Measurements from ENCODE around the gene SERPING1. TPM values are rescaled to one million over a fixed set of nuclear protein-coding genes. Genes with fewer than 3 reads are reported as not detected.
A peak's percentile ranks its signal among the peaks of the same experiment; 100 is the strongest.
"Not testable (repeated sequence)": the region's sequence is repeated elsewhere in the genome, so short reads cannot be mapped to it uniquely, and the experiment has no call there.

Gene SERPING1
- polyA plus RNA-seq, 1 donor = 88.8 TPM

DNA sequence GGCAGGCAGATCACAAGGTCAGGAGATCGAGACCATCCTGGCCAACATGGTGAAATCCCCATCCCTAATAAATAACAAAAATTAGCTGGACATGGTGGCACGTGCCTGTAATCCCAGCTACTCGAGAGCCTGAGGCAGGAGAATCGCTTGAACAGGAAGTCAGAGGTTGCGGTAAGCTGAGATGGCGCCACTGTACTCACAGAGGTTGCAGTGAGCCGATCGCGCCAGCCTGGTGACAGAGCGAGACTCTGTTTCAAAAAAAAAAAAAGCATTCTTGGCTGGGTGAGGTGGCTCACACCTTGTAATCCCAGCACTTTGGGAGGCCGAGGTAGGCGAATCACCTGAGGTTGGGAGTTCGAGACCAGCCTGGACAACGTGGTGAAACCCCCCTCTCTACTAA lies 54.7 kb downstream of the SERPING1 start:
- not testable (repeated sequence) for DNase-seq (ENCODE audit: low read depth)

DNA sequence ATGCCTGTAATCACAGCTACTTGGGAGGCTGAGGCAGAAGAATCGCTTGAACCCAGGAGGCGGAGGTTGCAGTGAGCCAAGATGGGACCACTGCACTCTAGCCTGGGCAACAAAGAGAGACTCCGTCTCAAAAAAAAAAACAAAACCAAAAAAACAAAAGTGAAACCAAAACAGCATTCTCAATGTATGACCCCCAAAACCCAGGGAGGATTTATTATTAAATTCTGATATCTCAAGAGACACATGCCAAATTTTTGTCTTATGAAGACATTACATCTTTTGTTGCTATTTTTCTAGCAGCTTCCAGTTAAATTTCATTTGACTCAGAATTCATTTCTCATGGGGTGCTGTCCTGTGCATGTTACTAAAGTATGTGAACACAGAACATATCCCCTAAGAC lies 55.2 kb downstream of the SERPING1 start:
- no peak for DNase-seq (ENCODE audit: low read depth)

DNA sequence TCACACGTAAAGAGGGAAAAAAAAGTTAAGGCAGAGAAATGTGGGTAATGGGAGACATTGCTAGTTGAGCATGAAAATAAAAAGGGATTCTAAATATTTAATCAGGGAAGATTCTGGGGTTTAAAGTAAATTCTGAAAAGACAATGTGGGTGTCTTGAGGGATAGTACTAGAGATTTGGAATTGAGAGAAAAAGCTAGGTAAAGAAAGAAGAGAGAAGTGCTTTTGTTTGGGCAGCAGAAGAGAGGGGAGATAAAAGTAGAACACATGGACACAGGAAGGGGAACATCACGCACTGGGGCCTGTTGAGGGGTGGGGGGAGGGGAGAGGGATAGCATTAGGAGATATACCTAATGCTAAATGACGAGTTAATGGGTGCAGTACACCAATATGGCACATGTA lies 55.7 kb downstream of the SERPING1 start:
- no peak for DNase-seq (ENCODE audit: low read depth)

DNA sequence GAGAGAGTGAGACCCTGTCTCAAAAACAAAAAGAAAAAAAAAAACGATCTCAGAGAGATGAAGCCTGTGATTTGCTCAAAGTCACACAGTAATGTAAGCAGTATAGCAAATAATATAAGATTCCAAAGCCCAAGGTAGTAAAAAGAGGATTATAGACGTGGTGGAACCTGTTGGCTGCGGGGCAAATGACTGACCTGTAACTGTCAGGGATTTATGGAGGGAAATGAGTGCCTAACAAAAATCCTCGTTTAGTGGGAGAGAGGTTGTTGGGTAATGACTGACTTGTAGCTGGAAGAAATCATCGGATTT lies 59.4 kb downstream of the SERPING1 start:
- no peak for DNase-seq (ENCODE audit: low read depth)

GRCh38 chr11:57657194-57658022 lies 59.9 kb downstream of the SERPING1 start, which contains the start of gene CLP1:
CLP1 (plus strand) TSS chr11:57657762; CDS start chr11:57659477, 1,715 bp downstream.
- DNase-seq (ENCODE audit: low read depth) = peak; percentile 99

DNA sequence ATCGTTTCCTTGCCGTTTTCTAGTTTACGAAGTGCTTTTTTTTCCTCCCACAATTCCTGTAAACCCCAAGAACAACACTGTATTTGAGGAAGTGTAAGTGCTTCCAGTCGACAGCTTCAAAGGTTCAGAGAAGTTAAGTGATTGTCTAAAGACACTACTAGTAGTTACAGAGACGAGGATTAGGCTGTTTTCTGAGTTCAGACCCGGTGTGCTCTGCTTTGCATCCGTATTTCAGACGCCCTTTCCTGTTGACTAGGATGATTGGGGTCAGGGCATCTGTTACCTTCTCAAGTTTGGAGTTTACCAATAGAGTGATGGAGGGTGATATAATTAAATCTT lies 60.5 kb downstream of the SERPING1 start:
- no peak for DNase-seq (ENCODE audit: low read depth)

DNA sequence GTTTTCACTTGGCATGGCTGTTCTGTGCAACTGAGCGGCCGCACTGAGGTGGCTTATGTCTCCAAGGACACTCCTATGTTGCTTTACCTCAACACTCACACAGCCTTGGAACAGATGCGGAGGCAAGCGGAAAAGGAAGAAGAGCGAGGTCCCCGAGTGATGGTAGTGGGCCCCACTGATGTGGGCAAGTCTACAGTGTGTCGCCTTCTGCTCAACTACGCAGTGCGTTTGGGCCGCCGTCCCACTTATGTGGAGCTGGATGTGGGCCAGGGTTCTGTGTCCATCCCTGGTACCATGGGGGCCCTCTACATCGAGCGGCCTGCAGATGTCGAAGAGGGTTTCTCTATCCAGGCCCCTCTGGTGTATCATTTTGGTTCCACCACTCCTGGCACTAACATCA lies 62.2 kb downstream of the SERPING1 start:
- DNase-seq (ENCODE audit: low read depth) = no peak

- DNase-seq (ENCODE audit: low read depth) = no peak
Observed at GRCh38 chr11:57662893-57663292, 65.4 kb downstream of the SERPING1 start.

GRCh38 chr11:57663975-57664374 lies 66.5 kb downstream of the SERPING1 start:
- DNase-seq (ENCODE audit: low read depth) = no peak

Other genes with a start within 250 kb of the SERPING1 start
- gene PRG3, start 216.5 kb upstream of the SERPING1 start, polyA plus RNA-seq (ENCODE audit: insufficient read length) = 0.85 TPM
- 1.6 TPM for gene PRG2, start 207.0 kb upstream of the SERPING1 start, polyA plus RNA-seq (ENCODE audit: insufficient read length)
- 21.8 TPM for gene SLC43A3, start 170.6 kb upstream of the SERPING1 start, polyA plus RNA-seq (ENCODE audit: insufficient read length)
- gene RTN4RL2, start 137.2 kb upstream of the SERPING1 start, polyA plus RNA-seq (ENCODE audit: insufficient read length) = 37.2 TPM
- 14.1 TPM for gene SLC43A1, start 82.0 kb upstream of the SERPING1 start, polyA plus RNA-seq (ENCODE audit: insufficient read length)
- gene TIMM10, start 66.9 kb upstream of the SERPING1 start, polyA plus RNA-seq (ENCODE audit: insufficient read length) = 40.7 TPM
- gene SMTNL1, start 60.1 kb upstream of the SERPING1 start, polyA plus RNA-seq (ENCODE audit: insufficient read length) = 246 TPM
- 24.6 TPM for gene UBE2L6, start 30.0 kb upstream of the SERPING1 start, polyA plus RNA-seq (ENCODE audit: insufficient read length)
- 2.1 TPM for gene YPEL4, start 52.2 kb downstream of the SERPING1 start, polyA plus RNA-seq (ENCODE audit: insufficient read length)
- 8.5 TPM for gene CLP1, start 60.1 kb downstream of the SERPING1 start, polyA plus RNA-seq (ENCODE audit: insufficient read length)
- gene ZDHHC5, start 70.4 kb downstream of the SERPING1 start, polyA plus RNA-seq (ENCODE audit: insufficient read length) = 31.0 TPM
- gene MED19, start 114.5 kb downstream of the SERPING1 start, polyA plus RNA-seq (ENCODE audit: insufficient read length) = 13.2 TPM
- 53.8 TPM for gene TMX2, start 114.9 kb downstream of the SERPING1 start, polyA plus RNA-seq (ENCODE audit: insufficient read length)
- 67.3 TPM for gene SELENOH, start 143.8 kb downstream of the SERPING1 start, polyA plus RNA-seq (ENCODE audit: insufficient read length)
- gene BTBD18, start 154.1 kb downstream of the SERPING1 start, polyA plus RNA-seq (ENCODE audit: insufficient read length) = 0.19 TPM
- gene CTNND1, start 164.1 kb downstream of the SERPING1 start, polyA plus RNA-seq (ENCODE audit: insufficient read length) = 131 TPM